Urinary bladder (tissue), 4 donors: ENCODE data around the gene SVOPL. TPM values are rescaled to one million over a fixed set of nuclear protein-coding genes. Genes with fewer than 3 reads are reported as not detected.

Experiments
- DNase-seq: peaks from one replicate; pipeline ENCODE4 v3.0.0-alpha.2; 2015; ENCODE audit errors: extremely low spot score
- H3K27ac ChIP-seq: one replicate; pipeline ENCODE4 v1.5.1; 2013; ENCODE audit warnings: low read depth, mild to moderate bottlenecking, moderate library complexity
- H3K36me3 ChIP-seq: one replicate; pipeline ENCODE4 v1.6.1; 2013; ENCODE audit warnings: mild to moderate bottlenecking, moderate library complexity; ENCODE audit not compliant: insufficient read depth
- H3K4me1 ChIP-seq: one replicate; pipeline ENCODE4 v1.6.1; 2013; ENCODE audit warnings: mild to moderate bottlenecking, moderate library complexity; ENCODE audit not compliant: insufficient read depth
- H3K4me3 ChIP-seq: one replicate; pipeline ENCODE4 v1.5.1; 2013; ENCODE audit warnings: low read depth, low read length
- WGBS: extraction: QIAGEN DNeasy Blood & Tissue Kit; methylation state at CpG from one replicate; pipeline ENCODE4 v1.1.7; 2013; 5-methylcytosine and 5-hydroxymethylcytosine counted together
- polyA plus RNA-seq: library from polyadenylated mRNA; stranded (reverse); fragments of 200-250 nt; gene quantifications from one replicate; pipeline ENCODE4 v1.2.3, GENCODE V29; 2013
- total RNA-seq: library from RNA; depleted of rRNA; stranded (reverse); fragments of >200 nt; gene quantifications from one replicate; pipeline ENCODE4 v1.2.3, GENCODE V29; 2014
- donor health status: healthy with polysubstance abuse.
- donor health status: healthy.

Gene SVOPL
- total and polyA plus RNA-seq, 2 donors = 0.08 to 2.5 TPM

GRCh38 chr7:138568655-138569054 is 132.5 kb downstream of the SVOPL start:
- Histone ChIP-seq H3K36me3 (no peaks in the 10 kb centered on the region), H3K4me1 (no peaks in the 10 kb centered on the region), H3K4me3 (no peak overlapping the region), H3K27ac (no peak overlapping the region)
- 98% methylated on average over 2 of the region's 2 CpGs for WGBS
- no peak for DNase-seq

- Histone ChIP-seq H3K4me3 (no peak overlapping the region), H3K36me3 (no peaks in the 10 kb centered on the region), H3K4me1 (no peaks in the 10 kb centered on the region), H3K27ac (no peak overlapping the region)
- no peak for DNase-seq
- WGBS = 97% methylated on average over 8 of the region's 8 CpGs
Observed at GRCh38 chr7:138565451-138566114, 135.6 kb downstream of the SVOPL start.

- Histone ChIP-seq H3K36me3 (peaks cover 2% of the 10 kb centered on the region), H3K4me3 (no peak overlapping the region), H3K4me1 (no peaks in the 10 kb centered on the region), H3K27ac (no peak overlapping the region)
- DNase-seq = no peak
- 98% methylated on average over 8 of the region's 8 CpGs for WGBS
Observed at GRCh38 chr7:138565071-138565450, 136.1 kb downstream of the SVOPL start.

- H3K36me3 ChIP-seq = peaks cover 2% of the 10 kb centered on the region
- DNase-seq = no peak
- 92% methylated on average over 5 of the region's 5 CpGs for WGBS
- no peaks in the 10 kb centered on the region for H3K4me1 ChIP-seq
- H3K27ac ChIP-seq = no peak overlapping the region
- no peak overlapping the region for H3K4me3 ChIP-seq
Observed at GRCh38 chr7:138564365-138564764, 136.8 kb downstream of the SVOPL start.

- peaks cover 2% of the 10 kb centered on the region for H3K36me3 ChIP-seq
- no peaks in the 10 kb centered on the region for H3K4me1 ChIP-seq
- DNase-seq = no peak
- 86% methylated on average over 4 of the region's 4 CpGs for whole genome bisulfite sequencing
- no peak overlapping the region for H3K4me3 ChIP-seq
- H3K27ac ChIP-seq = no peak overlapping the region
Observed at GRCh38 chr7:138563808-138564207, 137.4 kb downstream of the SVOPL start.

GRCh38 chr7:138559448-138559847 is 141.7 kb downstream of the SVOPL start:
- WGBS = 97% methylated on average over 5 of the region's 5 CpGs
- peaks cover 20% of the 10 kb centered on the region for H3K36me3 ChIP-seq

GRCh38 chr7:138556771-138557484 is 144.2 kb downstream of the SVOPL start:
- no peaks in the 10 kb centered on the region for H3K4me1 ChIP-seq
- no peak for DNase-seq
- no peak overlapping the region for H3K4me3 ChIP-seq
- WGBS = 98% methylated on average over 3 of the region's 3 CpGs
- H3K36me3 ChIP-seq = peaks cover 26% of the 10 kb centered on the region
- H3K27ac ChIP-seq = no peak overlapping the region

More at GRCh38 chr7:138559448-138559847, 141.7 kb downstream of the SVOPL start:
- no peak for DNase-seq
- Histone ChIP-seq H3K4me3 (no peak overlapping the region), H3K4me1 (no peaks in the 10 kb centered on the region), H3K27ac (no peak overlapping the region)

GRCh38 chr7:138555684-138556083 is 145.5 kb downstream of the SVOPL start:
- Histone ChIP-seq H3K36me3 (peaks cover 27% of the 10 kb centered on the region), H3K4me3 (no peak overlapping the region), H3K4me1 (no peaks in the 10 kb centered on the region), H3K27ac (no peak overlapping the region)
- no peak for DNase-seq
- 99% methylated on average over 4 of the region's 4 CpGs for WGBS

GRCh38 chr7:138554674-138555073 is 146.5 kb downstream of the SVOPL start:
- H3K36me3 ChIP-seq = peaks cover 25% of the 10 kb centered on the region
- no peak overlapping the region for H3K4me3 ChIP-seq
- H3K27ac ChIP-seq = no peak overlapping the region
- DNase-seq = no peak
- 97% methylated on average over 4 of the region's 4 CpGs for WGBS
- H3K4me1 ChIP-seq = no peaks in the 10 kb centered on the region

- no peak for DNase-seq
- no peak overlapping the region for H3K4me3 ChIP-seq
- no peak overlapping the region for H3K27ac ChIP-seq
- WGBS = 95% methylated on average over 4 of the region's 4 CpGs
- no peaks in the 10 kb centered on the region for H3K4me1 ChIP-seq
- peaks cover 25% of the 10 kb centered on the region for H3K36me3 ChIP-seq
Observed at GRCh38 chr7:138553805-138554204, 147.4 kb downstream of the SVOPL start.

GRCh38 chr7:138551102-138551501 is 150.1 kb downstream of the SVOPL start:
- WGBS = 90% methylated on average over 3 of the region's 3 CpGs
- no peak for DNase-seq

GRCh38 chr7:138550337-138550736 is 150.8 kb downstream of the SVOPL start:
- 97% methylated on average over 3 of the region's 3 CpGs for WGBS
- no peaks in the 10 kb centered on the region for H3K4me1 ChIP-seq
- no peak overlapping the region for H3K27ac ChIP-seq
- H3K4me3 ChIP-seq = no peak overlapping the region
- no peak for DNase-seq
- peaks cover 16% of the 10 kb centered on the region for H3K36me3 ChIP-seq

More at GRCh38 chr7:138551102-138551501, 150.1 kb downstream of the SVOPL start:
- Histone ChIP-seq H3K27ac (no peak overlapping the region), H3K4me1 (no peaks in the 10 kb centered on the region), H3K4me3 (no peak overlapping the region), H3K36me3 (peaks cover 17% of the 10 kb centered on the region)

GRCh38 chr7:138549082-138549481 is 152.1 kb downstream of the SVOPL start:
- H3K27ac ChIP-seq = no peak overlapping the region
- H3K4me1 ChIP-seq = no peaks in the 10 kb centered on the region
- peaks cover 10% of the 10 kb centered on the region for H3K36me3 ChIP-seq
- no peak for DNase-seq
- no peak overlapping the region for H3K4me3 ChIP-seq
- 95% methylated on average over 1 of the region's 1 CpG for WGBS

- Histone ChIP-seq H3K4me3 (no peak overlapping the region), H3K36me3 (peaks cover 4% of the 10 kb centered on the region), H3K4me1 (no peaks in the 10 kb centered on the region), H3K27ac (no peak overlapping the region)
- WGBS = 98% methylated on average over 2 of the region's 2 CpGs
- DNase-seq = no peak
Observed at GRCh38 chr7:138546829-138547228, 154.3 kb downstream of the SVOPL start.
